GM21367 (cell line): ENCODE results near the gene ZNF69.
"Not testable (repeated sequence)": the region's sequence is repeated elsewhere in the genome, so short reads cannot be mapped to it uniquely, and the experiment has no call there.

Experiments
- ATAC-seq: cut with Tn5 transposase; IDR thresholded peaks from one replicate; pipeline ENCODE4 v1.9.1; 2021; ENCODE audit not compliant: unreplicated experiment

Gene ZNF69

DNA sequence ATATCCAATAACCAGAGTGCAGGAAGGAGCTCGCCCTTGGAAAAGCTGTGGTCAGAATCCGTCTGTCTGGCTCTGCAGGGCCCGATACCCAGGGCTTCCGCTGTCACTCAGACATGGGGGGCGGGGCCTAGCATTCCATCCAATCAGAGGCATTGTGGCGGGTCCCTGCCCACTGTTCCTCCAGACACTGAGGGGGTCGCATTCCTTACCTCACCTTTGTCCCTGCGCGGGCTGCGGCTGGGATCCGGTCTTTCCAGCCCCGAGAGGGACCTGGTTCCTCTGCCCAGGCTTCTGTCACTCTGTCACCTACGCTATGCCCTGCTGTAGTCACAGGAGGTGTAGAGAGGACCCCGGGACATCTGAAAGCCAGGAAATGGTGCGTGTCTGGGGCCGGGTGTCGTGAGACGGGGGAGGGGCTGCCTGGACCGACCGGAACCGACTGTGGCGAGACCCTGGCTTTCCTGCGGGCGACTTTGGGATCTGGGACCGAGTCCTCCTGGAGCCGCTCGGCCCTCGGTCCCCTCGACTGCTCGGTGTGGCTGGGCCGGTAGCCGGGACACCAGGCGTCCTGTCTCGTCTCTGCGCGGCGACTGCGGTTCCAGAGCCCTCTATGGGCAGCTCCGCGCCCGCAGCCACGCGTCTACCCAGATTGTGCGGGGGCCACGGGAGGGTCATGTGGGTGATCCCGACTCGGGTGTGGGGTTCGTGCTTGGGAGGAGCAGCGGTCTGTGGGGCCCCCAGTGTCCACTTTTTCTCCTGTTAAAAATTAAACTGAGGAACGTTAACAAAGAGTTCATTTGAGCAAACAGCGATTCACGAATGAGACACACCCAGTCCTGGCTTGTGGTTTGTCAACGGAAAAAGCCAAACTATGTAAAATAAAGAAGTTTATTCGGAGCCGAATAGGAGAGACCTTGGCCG is at the start of gene ZNF69:
ZNF69 (plus strand) TSS at position 172 of the 921 bp plus-strand sequence; CDS start at position 314, 142 bp downstream.
- ATAC-seq = no peak

DNA sequence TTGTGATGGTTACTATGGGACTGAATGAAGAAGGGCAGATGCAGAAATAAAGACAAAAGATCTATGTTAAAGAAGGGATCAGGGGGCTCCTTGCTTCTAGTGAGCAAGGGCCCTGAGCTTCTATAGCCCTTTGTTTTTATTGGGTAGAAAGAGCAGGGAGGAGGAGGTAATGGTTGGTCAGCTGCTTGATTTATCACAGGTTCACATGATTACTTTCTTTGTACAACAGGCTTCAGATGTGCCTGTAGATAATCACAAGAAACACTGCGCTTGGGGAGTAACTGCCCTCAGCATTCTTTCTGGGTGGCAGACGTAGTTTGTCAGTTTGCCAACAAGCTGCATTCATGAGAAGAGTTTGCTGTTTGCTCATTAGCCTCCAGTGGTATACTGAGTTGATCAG is 43.9 kb upstream of the ZNF69 start:
- ATAC-seq = no peak

GRCh38 chr19:11847615-11848014 is 40.0 kb upstream of the ZNF69 start:
- ATAC-seq = not testable (repeated sequence)

DNA sequence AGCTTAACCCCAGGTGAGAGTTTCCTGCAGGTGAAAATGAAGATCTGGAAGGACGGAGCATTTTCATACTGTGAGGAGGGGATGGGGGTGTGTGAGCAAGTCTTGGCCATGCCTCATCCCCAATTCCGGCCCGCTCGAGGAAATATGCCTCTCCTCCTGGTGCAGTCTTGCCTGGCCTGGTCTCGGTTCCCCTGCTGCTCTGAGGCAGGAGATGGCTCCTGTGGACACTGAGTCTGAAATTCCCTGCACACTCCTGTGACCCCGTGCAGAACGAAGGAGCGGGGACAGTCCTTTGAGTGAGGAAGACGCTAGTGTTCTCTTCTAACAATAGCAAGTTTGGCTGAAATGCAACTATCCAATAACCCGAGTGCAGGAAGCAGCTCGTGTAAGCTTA is 39.4 kb upstream of the ZNF69 start:
- ATAC-seq = no peak

- no peak for ATAC-seq
Measured at GRCh38 chr19:11848594-11849469, 38.8 kb upstream of the ZNF69 start, which contains the start of gene ZNF439. Gene ZNF439 (plus strand): TSS chr19:11848726. CDS start chr19:11848868, 142 bp downstream.

- ATAC-seq = not testable (repeated sequence)
Measured at GRCh38 chr19:11850289-11850688, 37.3 kb upstream of the ZNF69 start.

GRCh38 chr19:11853358-11853757 is 34.2 kb upstream of the ZNF69 start:
- no peak for ATAC-seq

DNA sequence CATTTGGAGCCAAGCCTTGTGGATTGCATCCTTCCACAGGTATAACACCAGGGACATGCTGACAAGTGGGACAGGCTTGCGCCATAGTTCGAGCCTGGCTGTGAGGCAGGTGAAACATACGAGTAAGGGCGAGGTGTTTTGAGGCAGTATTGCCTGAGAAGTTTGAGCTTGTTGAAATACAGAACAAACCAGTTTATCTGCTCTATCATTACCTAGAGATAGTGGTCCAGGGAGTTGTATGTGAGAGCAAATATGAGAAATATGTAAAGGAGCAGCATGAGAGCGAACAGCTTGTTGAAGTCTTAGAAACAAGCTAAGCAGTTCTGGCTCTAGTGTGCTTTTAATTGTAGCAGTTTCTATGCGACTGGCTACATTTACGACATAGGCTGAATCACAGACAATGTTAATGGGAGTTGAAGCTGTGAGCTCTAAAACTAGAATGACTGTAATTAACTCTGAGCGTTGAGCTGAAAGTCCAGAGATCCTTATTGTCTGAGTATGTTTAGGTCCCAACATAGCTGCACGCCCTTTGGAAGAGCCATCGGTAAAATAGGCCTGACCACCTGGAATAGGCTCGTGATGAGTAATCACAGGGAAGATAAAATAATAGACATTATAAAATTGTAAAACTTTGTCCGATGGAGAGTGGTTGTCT is 30.9 kb upstream of the ZNF69 start:
- ATAC-seq = no peak

GRCh38 chr19:11860721-11861120 is 26.9 kb upstream of the ZNF69 start:
- no peak for ATAC-seq

DNA sequence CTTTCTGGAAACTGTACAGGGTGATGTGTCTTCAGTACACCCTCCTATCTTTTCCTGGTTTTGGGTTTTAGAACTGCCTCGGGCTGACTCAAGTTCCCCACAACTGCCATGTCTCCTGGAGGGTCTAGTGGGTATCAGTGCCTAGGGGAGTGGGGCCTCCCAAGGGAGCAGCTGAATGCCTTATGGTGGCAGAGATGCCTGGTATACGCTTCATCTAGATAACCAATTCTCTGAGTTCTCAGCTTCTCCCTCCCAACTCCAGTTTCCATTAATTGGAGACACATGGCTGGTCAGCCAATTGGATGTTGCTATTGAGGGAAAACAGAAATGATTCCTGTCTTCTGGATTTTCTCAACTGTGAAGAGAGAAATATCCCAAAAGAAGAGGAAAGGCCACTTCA is 26.3 kb upstream of the ZNF69 start:
- ATAC-seq = no peak

DNA sequence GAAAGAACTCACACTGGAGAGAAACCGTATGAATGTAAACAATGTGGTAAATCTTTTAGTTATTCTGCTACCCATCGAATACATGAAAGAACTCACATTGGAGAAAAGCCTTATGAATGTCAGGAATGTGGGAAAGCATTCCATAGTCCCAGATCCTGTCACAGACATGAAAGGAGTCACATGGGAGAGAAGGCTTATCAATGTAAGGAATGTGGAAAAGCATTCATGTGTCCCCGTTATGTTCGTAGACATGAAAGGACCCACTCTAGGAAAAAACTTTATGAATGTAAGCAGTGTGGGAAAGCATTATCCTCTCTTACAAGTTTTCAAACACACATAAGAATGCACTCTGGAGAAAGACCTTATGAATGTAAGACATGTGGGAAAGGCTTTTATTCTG is 19.8 kb upstream of the ZNF69 start:
- not testable (repeated sequence) for ATAC-seq

- ATAC-seq = no peak
Measured at GRCh38 chr19:11868188-11868587, 19.4 kb upstream of the ZNF69 start.

DNA sequence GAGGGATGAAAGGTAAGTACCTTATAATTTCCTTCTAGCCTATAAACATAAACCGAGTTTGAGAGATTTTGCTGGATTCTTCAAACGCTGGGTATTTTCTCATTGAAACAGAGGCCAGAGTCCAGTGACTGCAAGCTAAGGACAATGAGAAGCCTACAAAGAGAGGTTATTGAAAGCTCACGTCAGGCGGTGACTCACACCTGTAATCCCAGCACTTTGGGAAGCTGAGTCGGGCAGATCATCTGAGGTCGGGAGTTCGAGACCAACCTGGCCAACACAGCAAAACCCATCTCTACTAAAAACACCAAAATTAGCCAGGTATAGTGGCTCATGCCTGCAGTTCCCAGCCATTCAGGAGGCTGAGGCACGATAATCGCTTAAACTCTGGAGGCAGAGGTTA is 15.0 kb upstream of the ZNF69 start:
- no peak for ATAC-seq

DNA sequence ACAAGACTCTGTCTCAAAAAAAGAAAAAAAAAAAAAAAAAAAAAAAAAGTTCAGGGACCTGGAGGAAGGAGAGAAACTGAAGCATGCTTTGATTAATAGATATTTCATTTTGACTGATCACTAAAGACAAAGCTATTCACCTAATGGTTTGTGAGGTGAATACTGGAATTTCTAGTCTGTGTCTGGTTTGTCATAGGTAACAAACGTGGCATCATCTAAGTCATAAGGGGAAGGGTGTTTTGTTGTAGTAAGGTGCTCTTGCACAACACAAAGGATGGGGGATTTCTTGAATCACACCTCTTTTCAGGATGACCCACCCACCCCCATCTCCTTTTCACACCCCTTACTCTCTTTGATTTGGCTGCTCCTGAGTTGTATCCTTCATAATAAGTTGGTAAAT is 13.8 kb upstream of the ZNF69 start:
- no peak for ATAC-seq

GRCh38 chr19:11879687-11880266 is 7.8 kb upstream of the ZNF69 start:
- not testable (repeated sequence) for ATAC-seq

GRCh38 chr19:11880598-11880997 is 7.0 kb upstream of the ZNF69 start:
- no peak for ATAC-seq

DNA sequence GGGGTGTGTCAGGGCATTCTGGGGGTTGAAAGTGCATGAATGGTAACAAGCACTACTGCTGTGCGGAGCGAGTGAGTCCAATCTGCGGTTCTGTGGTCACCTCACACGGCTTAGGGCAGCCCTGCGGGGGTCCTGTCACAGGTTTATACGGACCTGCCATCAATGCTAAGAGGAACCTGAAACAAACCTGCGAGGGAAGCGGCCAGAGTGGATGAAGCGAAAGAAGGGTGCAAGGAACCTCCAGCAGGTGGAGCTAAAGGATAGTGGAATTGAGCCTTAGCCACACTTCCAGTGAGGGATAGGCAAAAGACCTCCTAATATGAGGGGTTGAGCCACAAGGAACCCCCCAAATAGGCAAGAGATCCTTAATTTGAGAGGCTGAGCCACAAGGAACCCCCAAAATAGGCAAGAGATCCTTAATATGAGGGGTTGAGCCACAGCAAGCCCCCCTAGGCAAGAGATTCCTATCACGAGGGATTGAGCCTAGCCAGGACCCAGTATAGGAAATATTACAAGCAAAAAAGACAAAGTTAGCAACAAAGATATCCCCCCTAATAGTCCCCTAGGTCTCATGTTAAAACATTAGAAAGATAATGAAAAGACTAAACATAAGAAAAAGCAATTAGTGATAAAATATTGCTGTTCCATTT is 6.3 kb upstream of the ZNF69 start:
- no peak for ATAC-seq

- ATAC-seq = no peak
Measured at GRCh38 chr19:11882606-11883005, 5.0 kb upstream of the ZNF69 start.

DNA sequence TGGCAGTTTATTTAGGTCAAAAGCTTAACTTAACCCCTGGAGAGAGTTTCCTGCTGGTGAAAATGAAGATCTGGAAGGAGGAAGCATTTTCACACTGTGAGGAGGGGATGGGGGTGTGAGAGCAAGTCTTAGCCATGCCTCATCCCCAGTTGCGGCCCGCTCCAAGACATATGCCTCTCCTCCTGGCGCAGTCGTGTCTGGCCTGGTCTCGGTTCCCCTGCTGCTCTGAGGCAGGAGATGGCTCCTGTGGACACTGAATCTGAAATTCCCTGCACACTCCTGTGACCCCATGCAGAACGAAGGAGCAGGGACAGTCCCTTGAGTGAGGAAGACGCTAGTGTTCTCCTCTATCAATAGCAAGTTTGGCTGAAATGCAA is 360 bp upstream of the ZNF69 start:
- ATAC-seq = no peak

GRCh38 chr19:11889901-11890300 is 2.3 kb downstream of the ZNF69 start:
- ATAC-seq = not testable (repeated sequence)
